H9 (cell line): ENCODE measurements around the gene SRP54. TPM values are rescaled to one million over a fixed set of nuclear protein-coding genes. Genes with fewer than 3 reads are reported as not detected.

ENCODE experiments used
- DNase-seq: peaks from one replicate; pipeline ENCODE4 v3.0.0-alpha.2; 2017
- H2AFZ ChIP-seq: one replicate; pipeline ENCODE4 v1.6.1; 2013; ENCODE audit warnings: mild to moderate bottlenecking, low read length, control low read depth, moderate library complexity
- H2AK5ac ChIP-seq: 2 replicates; pipeline ENCODE4 v1.6.1; 2013; ENCODE audit warnings: low read length, control low read depth, mixed read lengths; ENCODE audit not compliant: insufficient read length
- H2BK120ac ChIP-seq: one replicate; pipeline ENCODE4 v1.6.1; 2013; ENCODE audit warnings: low read depth, mild to moderate bottlenecking, low read length, control low read depth, inconsistent platforms; ENCODE audit not compliant: poor library complexity, severe bottlenecking
- H2BK12ac ChIP-seq: 2 replicates; pipeline ENCODE4 v1.6.1; 2013; ENCODE audit warnings: low read length, control low read depth, mixed read lengths, low read depth; ENCODE audit not compliant: insufficient read length
- H2BK15ac ChIP-seq: 2 replicates; pipeline ENCODE4 v1.6.1; 2013; ENCODE audit warnings: low read depth, low read length, control low read depth
- H2BK20ac ChIP-seq: one replicate; pipeline ENCODE4 v1.6.1; 2013; ENCODE audit warnings: low read depth, mild to moderate bottlenecking, low read length, control low read depth, inconsistent platforms; ENCODE audit not compliant: poor library complexity, severe bottlenecking
- H2BK5ac ChIP-seq: 2 replicates; pipeline ENCODE4 v1.6.1; 2013; ENCODE audit warnings: low read length, control low read depth, mixed read lengths; ENCODE audit not compliant: insufficient read length
- H3K14ac ChIP-seq: 2 replicates; pipeline ENCODE4 v1.6.1; 2013; ENCODE audit warnings: low read length, control low read depth; ENCODE audit not compliant: insufficient read depth
- H3K18ac ChIP-seq: 2 replicates; pipeline ENCODE4 v1.6.1; 2013; ENCODE audit warnings: low read depth, mild to moderate bottlenecking, mixed read lengths, low read length, control low read depth; ENCODE audit not compliant: insufficient read length
- H3K23ac ChIP-seq: 2 replicates; pipeline ENCODE4 v1.6.1; 2013; ENCODE audit warnings: low read length, control low read depth, mixed read lengths, low read depth; ENCODE audit not compliant: insufficient read length
- H3K23me2 ChIP-seq: 2 replicates; pipeline ENCODE4 v1.6.1; 2013; ENCODE audit warnings: low read depth, mild to moderate bottlenecking, mixed read lengths, low read length, control low read depth; ENCODE audit not compliant: insufficient read length, poor library complexity, severe bottlenecking
- H3K27ac ChIP-seq: 2 replicates; pipeline ENCODE4 v1.5.1; 2013; ENCODE audit warnings: low read length, control low read depth, mixed read lengths, low read depth; ENCODE audit not compliant: insufficient read length
- H3K27me3 ChIP-seq: 2 replicates; pipeline ENCODE4 v1.6.1; 2013; ENCODE audit warnings: low read length, control low read depth, inconsistent platforms; ENCODE audit not compliant: insufficient read depth
- H3K4ac ChIP-seq: 2 replicates; pipeline ENCODE4 v1.6.1; 2013; ENCODE audit warnings: low read depth, mild to moderate bottlenecking, control low read depth, inconsistent platforms, low read length, moderate library complexity
- H3K4me1 ChIP-seq: 2 replicates; pipeline ENCODE4 v1.6.1; 2013; ENCODE audit warnings: low read length, control low read depth, inconsistent platforms; ENCODE audit not compliant: insufficient read depth
- H3K4me2 ChIP-seq: 2 replicates; pipeline ENCODE4 v1.6.1; 2013; ENCODE audit warnings: low read length, control low read depth, mixed read lengths; ENCODE audit not compliant: insufficient read length, insufficient read depth
- H3K56ac ChIP-seq: 2 replicates; pipeline ENCODE4 v1.6.1; 2013; ENCODE audit warnings: low read depth, mild to moderate bottlenecking, mixed read lengths, low read length, control low read depth; ENCODE audit not compliant: insufficient read length
- H3K79me1 ChIP-seq: 2 replicates; pipeline ENCODE4 v1.6.1; 2013; ENCODE audit warnings: low read depth, mild to moderate bottlenecking, moderate library complexity, low read length, control low read depth, inconsistent platforms; ENCODE audit not compliant: insufficient read depth, poor library complexity, severe bottlenecking
- H3K79me2 ChIP-seq: 2 replicates; pipeline ENCODE4 v1.6.1; 2013; ENCODE audit warnings: low read length, control low read depth, inconsistent platforms; ENCODE audit not compliant: insufficient read depth
- H3K9ac ChIP-seq: 2 replicates; pipeline ENCODE4 v1.6.1; 2013; ENCODE audit warnings: low read length, control low read depth, mixed read lengths; ENCODE audit not compliant: insufficient read length; ENCODE audit errors: extremely low read depth
- H3K9me3 ChIP-seq: one replicate; pipeline ENCODE4 v1.6.1; 2013; ENCODE audit warnings: low read depth, low read length, inconsistent platforms; ENCODE audit not compliant: control insufficient read depth
- H3T11ph ChIP-seq: one replicate; pipeline ENCODE4 v1.6.1; 2013; ENCODE audit warnings: mild to moderate bottlenecking, low read length, control low read depth, inconsistent platforms
- H4K20me1 ChIP-seq: one replicate; pipeline ENCODE4 v1.6.1; 2013; ENCODE audit not compliant: control insufficient read depth, insufficient read length, insufficient read depth
- H4K5ac ChIP-seq: 2 replicates; pipeline ENCODE4 v1.6.1; 2013; ENCODE audit warnings: low read depth, mild to moderate bottlenecking, mixed read lengths, low read length, control low read depth; ENCODE audit not compliant: insufficient read length
- H4K8ac ChIP-seq: replicated peaks from 2 replicates; pipeline ENCODE4 v1.6.1; 2013; ENCODE audit warnings: low read length, control low read depth, mixed read lengths, low read depth; ENCODE audit not compliant: insufficient read length
- H4K91ac ChIP-seq: 2 replicates; pipeline ENCODE4 v1.6.1; 2013; ENCODE audit warnings: low read depth, mild to moderate bottlenecking, moderate library complexity, mixed read lengths, low read length, control low read depth; ENCODE audit not compliant: insufficient read length
- H3K27ac Mint-ChIP-seq, 3 experiments: 2 replicates in 2 of 3; 3 replicates in 1 of 3; pipeline ENCODE4 v1.8.0; 2020 to 2021; ENCODE audit warnings: mixed read lengths in 3 of 3, mild to moderate bottlenecking in 1 of 3, moderate library complexity in 1 of 3
- H3K27me3 Mint-ChIP-seq: 2 replicates; pipeline ENCODE4 v1.8.0; 2021; ENCODE audit warnings: low read depth, mild to moderate bottlenecking, moderate library complexity, mixed read lengths
- H3K36me3 Mint-ChIP-seq, 3 experiments: 2 replicates in 2 of 3; 3 replicates in 1 of 3; pipeline ENCODE4 v1.8.0; 2020 to 2021; ENCODE audit warnings: low read depth in 3 of 3, mixed read lengths in 3 of 3; ENCODE audit not compliant: insufficient read depth in 1 of 3
- H3K4me1 Mint-ChIP-seq, 2 experiments: 2 replicates each; pipeline ENCODE4 v1.8.0; 2020; ENCODE audit warnings: mixed read lengths in 2 of 2
- H3K4me3 Mint-ChIP-seq, 2 experiments: 2 replicates in 1 of 2; 3 replicates in 1 of 2; pipeline ENCODE4 v1.8.0; 2020 to 2021; ENCODE audit warnings: mild to moderate bottlenecking in 2 of 2, mixed read lengths in 2 of 2, moderate library complexity in 1 of 2
- H3K9me3 Mint-ChIP-seq, 2 experiments: 2 replicates in 1 of 2; 3 replicates in 1 of 2; pipeline ENCODE4 v1.8.0; 2020; ENCODE audit warnings: mild to moderate bottlenecking in 2 of 2, mixed read lengths in 2 of 2, moderate library complexity in 1 of 2
- total RNA-seq: library from RNA; stranded (reverse); gene quantifications from 2 replicates; pipeline ENCODE4 v1.2.1, GENCODE V29; 2021
- TF ChIP-seq, protein P1 (sequence below): fragments of 200-600 bp; sonication (generic); conservative IDR thresholded peaks from 3 replicates; pipeline ENCODE4 v1.8.0; 2021; ENCODE audit warnings: antibody characterized with exemption, mild to moderate bottlenecking

The SRP54 gene
- total RNA-seq, 1 experiment from 2014 or later, result 57.7 TPM

DNA sequence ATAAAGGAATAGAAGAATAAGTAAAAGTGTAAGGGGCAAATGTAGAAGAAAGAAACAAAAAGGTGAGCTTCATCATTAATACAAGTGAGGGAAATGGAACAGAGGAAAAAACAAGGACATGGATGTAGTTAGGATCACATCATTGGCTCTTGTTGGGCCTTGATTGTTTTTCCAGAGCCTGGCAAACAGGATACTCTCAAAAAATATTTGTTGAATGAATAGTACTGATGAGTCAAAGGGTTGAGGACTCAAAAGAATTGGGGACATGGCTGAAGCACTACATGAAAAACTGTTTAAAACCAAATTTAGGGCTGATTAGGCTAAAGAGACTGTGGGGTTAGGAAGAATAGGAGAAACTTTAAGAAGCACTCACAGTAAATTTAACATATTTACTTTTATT lies 11.4 kb upstream of the SRP54 start:
- TF ChIP-seq, protein P1, sequence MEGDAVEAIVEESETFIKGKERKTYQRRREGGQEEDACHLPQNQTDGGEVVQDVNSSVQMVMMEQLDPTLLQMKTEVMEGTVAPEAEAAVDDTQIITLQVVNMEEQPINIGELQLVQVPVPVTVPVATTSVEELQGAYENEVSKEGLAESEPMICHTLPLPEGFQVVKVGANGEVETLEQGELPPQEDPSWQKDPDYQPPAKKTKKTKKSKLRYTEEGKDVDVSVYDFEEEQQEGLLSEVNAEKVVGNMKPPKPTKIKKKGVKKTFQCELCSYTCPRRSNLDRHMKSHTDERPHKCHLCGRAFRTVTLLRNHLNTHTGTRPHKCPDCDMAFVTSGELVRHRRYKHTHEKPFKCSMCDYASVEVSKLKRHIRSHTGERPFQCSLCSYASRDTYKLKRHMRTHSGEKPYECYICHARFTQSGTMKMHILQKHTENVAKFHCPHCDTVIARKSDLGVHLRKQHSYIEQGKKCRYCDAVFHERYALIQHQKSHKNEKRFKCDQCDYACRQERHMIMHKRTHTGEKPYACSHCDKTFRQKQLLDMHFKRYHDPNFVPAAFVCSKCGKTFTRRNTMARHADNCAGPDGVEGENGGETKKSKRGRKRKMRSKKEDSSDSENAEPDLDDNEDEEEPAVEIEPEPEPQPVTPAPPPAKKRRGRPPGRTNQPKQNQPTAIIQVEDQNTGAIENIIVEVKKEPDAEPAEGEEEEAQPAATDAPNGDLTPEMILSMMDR, result no peak
- DNase-seq, result no peak
- no peaks in the 10 kb centered on the region for H4K20me1 ChIP-seq
- no peak overlapping the region for H3K27ac ChIP-seq
- H3K4me3 Mint-ChIP-seq, result no peak overlapping the region
- H4K5ac ChIP-seq, result no peak overlapping the region
- no peaks in the 10 kb centered on the region for H3K23me2 ChIP-seq
- H4K8ac ChIP-seq, result no peak overlapping the region
- no peak overlapping the region for H2BK5ac ChIP-seq
- no peak overlapping the region for H2BK120ac ChIP-seq
- no peak overlapping the region for H2BK12ac ChIP-seq
- H2BK20ac ChIP-seq, result no peak overlapping the region
- no peak overlapping the region for H3K14ac ChIP-seq
- no peak overlapping the region for H2BK15ac ChIP-seq
- H3K79me2 ChIP-seq, result no peaks in the 10 kb centered on the region
- no peak overlapping the region for H3K23ac ChIP-seq
- H3T11ph ChIP-seq, result no peak overlapping the region
- no peak overlapping the region for H3K4ac ChIP-seq
- H3K9me3 ChIP-seq, result no peaks in the 10 kb centered on the region
- H3K36me3 Mint-ChIP-seq, result peaks cover 0 to 9% (median 4%) of the 10 kb centered on the region in 3 experiments; a peak in 4 of 7 replicates
- H3K4me1 ChIP-seq, result no peaks in the 10 kb centered on the region
- no peak overlapping the region for H3K18ac ChIP-seq
- H3K9me3 Mint-ChIP-seq, result no peaks in the 10 kb centered on the region
- H4K91ac ChIP-seq, result no peak overlapping the region
- H3K9ac ChIP-seq, result no peak overlapping the region
- no peak overlapping the region for H3K56ac ChIP-seq
- H2AK5ac ChIP-seq, result no peak overlapping the region
- no peaks in the 10 kb centered on the region for H3K79me1 ChIP-seq
- H3K4me1 Mint-ChIP-seq, result no peaks in the 10 kb centered on the region
- no peak overlapping the region for H2AFZ ChIP-seq
- no peak overlapping the region for H3K27ac Mint-ChIP-seq
- H3K4me2 ChIP-seq, result no peak overlapping the region
- no peaks in the 10 kb centered on the region for H3K27me3 ChIP-seq
- no peaks in the 10 kb centered on the region for H3K27me3 Mint-ChIP-seq
